ENCODE data around the gene S100A13.
"Not testable (repeated sequence)": the region's sequence is repeated elsewhere in the genome, so short reads cannot be mapped to it uniquely, and the experiment has no call there.

DNA sequence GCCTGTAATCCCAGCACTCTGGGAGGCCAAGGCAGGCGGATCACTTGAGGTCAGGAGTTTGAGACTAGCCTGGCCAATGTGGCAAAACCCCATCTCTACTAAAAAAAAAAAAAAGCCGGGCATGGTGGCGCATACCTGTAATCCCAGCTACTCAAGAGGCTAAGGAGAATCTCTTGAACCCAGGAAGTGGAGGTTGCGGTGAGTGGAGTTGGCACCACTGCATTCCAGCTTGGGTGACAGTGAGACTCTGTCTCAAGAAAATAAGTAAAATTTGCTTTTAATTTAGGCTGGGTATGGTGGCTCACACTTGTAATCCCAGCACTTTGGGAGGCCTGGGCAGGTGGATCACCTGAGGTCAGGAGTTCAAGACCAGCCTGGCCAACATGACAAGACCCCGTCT, 12.9 kb upstream of the S100A13 start:
- not testable (repeated sequence) for TF ChIP-seq JUNB (CRISPR knock-in tag; conservative IDR thresholded peaks at IDR 0.05); KLF16 (IDR thresholded peaks at IDR 0.05)
- TF ChIP-seq, protein P1, sequence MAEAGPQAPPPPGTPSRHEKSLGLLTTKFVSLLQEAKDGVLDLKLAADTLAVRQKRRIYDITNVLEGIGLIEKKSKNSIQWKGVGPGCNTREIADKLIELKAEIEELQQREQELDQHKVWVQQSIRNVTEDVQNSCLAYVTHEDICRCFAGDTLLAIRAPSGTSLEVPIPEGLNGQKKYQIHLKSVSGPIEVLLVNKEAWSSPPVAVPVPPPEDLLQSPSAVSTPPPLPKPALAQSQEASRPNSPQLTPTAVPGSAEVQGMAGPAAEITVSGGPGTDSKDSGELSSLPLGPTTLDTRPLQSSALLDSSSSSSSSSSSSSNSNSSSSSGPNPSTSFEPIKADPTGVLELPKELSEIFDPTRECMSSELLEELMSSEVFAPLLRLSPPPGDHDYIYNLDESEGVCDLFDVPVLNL (CRISPR knock-in tag; IDR thresholded peaks at IDR 0.05; ENCODE audit: low read depth), result not testable (repeated sequence)
- TF ChIP-seq, protein P2, sequence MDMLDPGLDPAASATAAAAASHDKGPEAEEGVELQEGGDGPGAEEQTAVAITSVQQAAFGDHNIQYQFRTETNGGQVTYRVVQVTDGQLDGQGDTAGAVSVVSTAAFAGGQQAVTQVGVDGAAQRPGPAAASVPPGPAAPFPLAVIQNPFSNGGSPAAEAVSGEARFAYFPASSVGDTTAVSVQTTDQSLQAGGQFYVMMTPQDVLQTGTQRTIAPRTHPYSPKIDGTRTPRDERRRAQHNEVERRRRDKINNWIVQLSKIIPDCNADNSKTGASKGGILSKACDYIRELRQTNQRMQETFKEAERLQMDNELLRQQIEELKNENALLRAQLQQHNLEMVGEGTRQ (CRISPR knock-in tag; IDR thresholded peaks at IDR 0.05), result not testable (repeated sequence)

Measured in K562 (cell line).